ENCODE results near the gene DPP7.
A peak's percentile ranks its signal among the peaks of the same experiment; 100 is the strongest.

The DPP7 gene

GRCh38 chr9:137115394-137116026 is 977 bp upstream of the DPP7 start:
- no peak for DNase-seq (ENCODE audit: low spot score)
- TF ChIP-seq, protein P1, sequence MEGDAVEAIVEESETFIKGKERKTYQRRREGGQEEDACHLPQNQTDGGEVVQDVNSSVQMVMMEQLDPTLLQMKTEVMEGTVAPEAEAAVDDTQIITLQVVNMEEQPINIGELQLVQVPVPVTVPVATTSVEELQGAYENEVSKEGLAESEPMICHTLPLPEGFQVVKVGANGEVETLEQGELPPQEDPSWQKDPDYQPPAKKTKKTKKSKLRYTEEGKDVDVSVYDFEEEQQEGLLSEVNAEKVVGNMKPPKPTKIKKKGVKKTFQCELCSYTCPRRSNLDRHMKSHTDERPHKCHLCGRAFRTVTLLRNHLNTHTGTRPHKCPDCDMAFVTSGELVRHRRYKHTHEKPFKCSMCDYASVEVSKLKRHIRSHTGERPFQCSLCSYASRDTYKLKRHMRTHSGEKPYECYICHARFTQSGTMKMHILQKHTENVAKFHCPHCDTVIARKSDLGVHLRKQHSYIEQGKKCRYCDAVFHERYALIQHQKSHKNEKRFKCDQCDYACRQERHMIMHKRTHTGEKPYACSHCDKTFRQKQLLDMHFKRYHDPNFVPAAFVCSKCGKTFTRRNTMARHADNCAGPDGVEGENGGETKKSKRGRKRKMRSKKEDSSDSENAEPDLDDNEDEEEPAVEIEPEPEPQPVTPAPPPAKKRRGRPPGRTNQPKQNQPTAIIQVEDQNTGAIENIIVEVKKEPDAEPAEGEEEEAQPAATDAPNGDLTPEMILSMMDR (IDR thresholded peaks at IDR 0.05; ENCODE audit: extremely low read depth, insufficient read depth, missing control alignments), result no peak
- in situ Hi-C loops (cut with MboI; ENCODE audit: low pct_unique_long_range_greater_than_20kb, low sequenced_read_pairs, unreplicated experiment), result no loop called here

- TF ChIP-seq, protein P1 (IDR thresholded peaks at IDR 0.05; ENCODE audit: extremely low read depth, insufficient read depth, missing control alignments), result no peak
- DNase-seq (ENCODE audit: low spot score), result peak; percentile 76
- in situ Hi-C loops (cut with MboI; ENCODE audit: low pct_unique_long_range_greater_than_20kb, low sequenced_read_pairs, unreplicated experiment), result no loop called here
Observed at GRCh38 chr9:137114220-137114612, 317 bp downstream of the DPP7 start.

GRCh38 chr9:137113385-137114159 is 961 bp downstream of the DPP7 start:
- in situ Hi-C loops (cut with MboI; ENCODE audit: low pct_unique_long_range_greater_than_20kb, low sequenced_read_pairs, unreplicated experiment), result no loop called here
- peak; percentile 62 for DNase-seq (ENCODE audit: low spot score)
- TF ChIP-seq, protein P1 (IDR thresholded peaks at IDR 0.05; ENCODE audit: extremely low read depth, insufficient read depth, missing control alignments), result no peak

DNA sequence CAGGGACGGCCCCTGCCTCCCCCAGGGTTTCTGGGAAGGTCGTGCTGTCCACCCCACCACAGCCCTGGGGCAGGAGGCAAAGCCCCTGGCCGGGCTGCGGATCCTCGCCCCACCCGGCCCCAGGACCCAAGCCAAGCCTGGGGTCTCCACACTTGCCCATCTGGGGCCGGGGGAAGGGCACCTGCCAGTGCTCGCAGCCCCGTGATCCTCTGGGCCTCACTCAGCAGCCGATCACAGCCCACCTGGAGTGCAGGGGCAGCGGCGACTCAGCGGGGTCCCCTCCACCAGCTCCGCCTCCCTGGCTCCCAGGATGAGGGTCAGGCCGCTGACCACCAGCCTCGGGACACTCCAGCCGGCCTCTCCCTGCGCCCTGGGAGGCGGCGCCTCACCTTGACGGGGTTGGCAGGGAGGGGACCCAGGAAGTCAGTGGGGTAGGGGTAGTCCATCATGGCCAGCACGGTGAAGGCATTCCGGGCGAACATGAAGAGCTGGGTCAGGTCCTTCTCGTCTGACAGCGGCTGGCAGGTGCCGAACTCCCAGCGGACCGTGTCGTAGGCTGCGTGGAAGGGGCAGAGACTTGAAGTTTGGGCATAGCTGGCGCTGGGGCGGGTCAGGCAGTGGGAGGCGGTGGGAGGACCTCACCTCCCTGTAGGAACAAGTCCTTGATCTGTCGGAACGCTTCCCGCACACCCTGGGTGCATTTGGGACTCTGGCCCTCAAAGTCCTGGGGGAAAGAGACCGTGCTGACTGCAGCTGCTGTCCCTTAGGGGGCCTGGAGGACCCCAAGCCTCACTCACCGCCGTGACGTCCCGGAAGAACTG is 1.8 kb downstream of the DPP7 start:
- in situ Hi-C loops (cut with MboI; ENCODE audit: low pct_unique_long_range_greater_than_20kb, low sequenced_read_pairs, unreplicated experiment), result no loop called here
- DNase-seq (ENCODE audit: low spot score), result peak; percentile 21
- TF ChIP-seq, protein P1 (IDR thresholded peaks at IDR 0.05; ENCODE audit: extremely low read depth, insufficient read depth, missing control alignments), result no peak

DNA sequence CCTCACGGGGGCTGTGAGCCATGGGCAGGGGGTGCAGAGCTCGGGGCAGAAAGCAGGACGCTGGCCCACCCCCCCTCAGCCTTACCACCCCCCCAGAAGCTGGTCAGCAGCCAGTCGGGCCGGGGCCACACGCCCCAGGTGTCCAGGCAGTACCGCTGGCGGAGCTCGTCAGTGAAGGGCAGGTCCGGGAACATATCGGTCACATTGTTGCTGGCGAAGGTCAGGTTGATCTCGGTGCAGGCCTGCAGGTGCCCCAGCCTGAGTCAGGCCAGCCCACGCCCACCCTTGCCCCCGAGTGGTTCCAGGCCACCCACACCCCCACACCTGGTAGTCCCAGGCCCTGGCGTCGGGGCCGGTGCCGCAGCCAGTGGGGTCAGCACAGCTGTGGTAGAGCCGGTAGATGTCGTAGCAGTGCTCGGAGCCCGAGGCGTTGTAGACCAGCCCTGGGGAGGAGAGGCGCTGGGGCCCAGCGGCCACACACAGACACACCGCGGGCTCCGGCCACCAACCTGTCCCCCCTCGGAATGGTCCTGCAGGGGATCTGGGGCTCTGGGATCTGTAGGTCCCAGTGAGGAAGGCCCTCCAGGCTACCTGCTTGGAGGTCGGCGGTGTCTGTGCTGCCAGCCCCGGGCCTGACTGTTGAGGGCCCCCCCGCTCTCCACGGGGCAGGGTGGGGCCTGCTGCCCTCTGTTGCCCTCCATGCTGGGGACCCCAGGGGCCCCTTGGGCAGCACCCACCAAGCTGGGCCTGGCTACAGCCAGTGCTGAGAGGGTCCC is 2.6 kb downstream of the DPP7 start:
- in situ Hi-C loops (cut with MboI; ENCODE audit: low pct_unique_long_range_greater_than_20kb, low sequenced_read_pairs, unreplicated experiment), result no loop called here
- DNase-seq (ENCODE audit: low spot score), result no peak
- TF ChIP-seq, protein P1 (IDR thresholded peaks at IDR 0.05; ENCODE audit: extremely low read depth, insufficient read depth, missing control alignments), result no peak

All from GM13977 (cell line).